Activated CD8-positive, alpha-beta memory T cell treated with anti-CD3 and anti-CD28 coated beads for 24 hours (primary cell): ENCODE measurements around the gene LRP1.
A peak's percentile ranks its signal among the peaks of the same experiment; 100 is the strongest.

Source experiments
- DNase-seq: peaks from one replicate; pipeline ENCODE4 v3.0.0-alpha.2; 2020

Gene LRP1

GRCh38 chr12:57198329-57198728 is 70.0 kb downstream of the LRP1 start:
- no peak for DNase-seq

DNA sequence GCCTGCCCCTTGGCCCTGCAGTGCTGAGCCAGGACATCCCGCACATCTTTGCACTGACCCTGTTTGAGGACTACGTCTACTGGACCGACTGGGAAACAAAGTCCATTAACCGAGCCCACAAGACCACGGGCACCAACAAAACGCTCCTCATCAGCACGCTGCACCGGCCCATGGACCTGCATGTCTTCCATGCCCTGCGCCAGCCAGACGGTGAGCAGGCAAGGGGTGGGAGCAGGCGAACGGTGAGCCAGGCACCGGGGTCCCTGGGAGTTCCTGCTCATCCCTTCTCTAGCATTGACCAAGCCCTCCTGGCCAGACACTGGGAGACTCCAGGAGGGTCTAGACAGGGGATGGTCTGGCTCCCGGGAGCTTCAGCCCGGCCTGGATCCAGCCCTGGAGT is 70.9 kb downstream of the LRP1 start:
- no peak for DNase-seq

DNA sequence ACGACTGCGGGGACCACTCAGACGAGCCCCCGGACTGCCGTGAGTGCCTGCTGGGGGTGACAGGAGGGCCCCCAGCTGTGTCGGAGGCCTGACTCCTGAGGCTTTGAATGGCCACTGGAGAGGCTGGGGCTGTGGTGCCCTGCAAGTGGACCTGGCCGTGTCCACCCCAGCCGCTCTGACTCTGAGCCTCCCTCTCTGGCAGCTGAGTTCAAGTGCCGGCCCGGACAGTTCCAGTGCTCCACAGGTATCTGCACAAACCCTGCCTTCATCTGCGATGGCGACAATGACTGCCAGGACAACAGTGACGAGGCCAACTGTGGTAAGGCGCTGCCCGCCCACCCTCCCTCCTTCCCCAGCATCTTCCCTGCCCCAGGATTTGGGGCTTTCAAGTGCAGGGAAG is 72.2 kb downstream of the LRP1 start:
- DNase-seq = no peak

DNA sequence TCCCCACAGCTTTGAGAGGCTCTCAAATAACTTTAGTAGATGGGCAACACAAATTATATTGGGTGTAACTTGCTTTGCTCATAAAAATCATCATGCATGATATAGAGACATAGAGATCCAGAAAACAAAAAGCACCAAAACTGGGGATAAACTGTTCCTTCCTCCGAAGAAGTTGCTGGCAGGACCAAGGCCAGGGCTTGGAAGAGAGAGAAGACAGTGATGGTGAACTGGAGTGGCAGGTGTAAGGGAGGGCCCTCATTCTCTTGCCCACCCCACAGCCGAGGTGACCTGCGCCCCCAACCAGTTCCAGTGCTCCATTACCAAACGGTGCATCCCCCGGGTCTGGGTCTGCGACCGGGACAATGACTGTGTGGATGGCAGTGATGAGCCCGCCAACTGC is 72.9 kb downstream of the LRP1 start:
- DNase-seq = no peak

DNA sequence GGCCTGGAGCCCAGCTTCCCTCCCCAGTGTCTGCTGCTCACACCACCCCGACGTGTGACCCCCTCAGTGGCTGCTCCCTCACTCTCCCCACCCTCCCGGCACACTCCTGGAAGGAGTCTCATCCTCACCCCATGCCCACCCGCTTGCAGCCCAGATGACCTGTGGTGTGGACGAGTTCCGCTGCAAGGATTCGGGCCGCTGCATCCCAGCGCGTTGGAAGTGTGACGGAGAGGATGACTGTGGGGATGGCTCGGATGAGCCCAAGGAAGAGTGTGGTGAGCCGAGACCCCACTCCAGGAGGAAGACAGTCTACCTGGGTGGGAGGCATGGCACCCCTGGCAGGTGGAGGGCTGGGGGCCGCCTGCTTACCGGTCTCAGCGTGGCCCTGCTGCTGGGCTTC is 73.3 kb downstream of the LRP1 start:
- no peak for DNase-seq

- DNase-seq = no peak
These were observed 74.0 kb downstream of the LRP1 start for GRCh38 chr12:57202321-57202720.

- no peak for DNase-seq
These were observed 74.9 kb downstream of the LRP1 start for GRCh38 chr12:57203201-57203600.

GRCh38 chr12:57203791-57204190 is 75.5 kb downstream of the LRP1 start:
- DNase-seq = no peak

GRCh38 chr12:57204454-57204853 is 76.2 kb downstream of the LRP1 start:
- DNase-seq = no peak

DNA sequence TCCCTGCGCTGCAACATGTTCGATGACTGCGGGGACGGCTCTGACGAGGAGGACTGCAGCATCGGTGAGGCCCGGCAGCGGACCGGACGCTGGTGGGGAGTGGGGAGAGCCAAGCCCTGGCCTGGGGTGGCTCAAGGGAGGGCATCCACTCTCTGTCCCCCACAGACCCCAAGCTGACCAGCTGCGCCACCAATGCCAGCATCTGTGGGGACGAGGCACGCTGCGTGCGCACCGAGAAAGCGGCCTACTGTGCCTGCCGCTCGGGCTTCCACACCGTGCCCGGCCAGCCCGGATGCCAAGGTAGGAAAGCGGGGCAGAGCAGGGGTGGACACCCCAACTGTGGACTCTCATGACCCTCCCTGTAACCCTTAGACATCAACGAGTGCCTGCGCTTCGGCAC is 76.9 kb downstream of the LRP1 start:
- DNase-seq = no peak

DNA sequence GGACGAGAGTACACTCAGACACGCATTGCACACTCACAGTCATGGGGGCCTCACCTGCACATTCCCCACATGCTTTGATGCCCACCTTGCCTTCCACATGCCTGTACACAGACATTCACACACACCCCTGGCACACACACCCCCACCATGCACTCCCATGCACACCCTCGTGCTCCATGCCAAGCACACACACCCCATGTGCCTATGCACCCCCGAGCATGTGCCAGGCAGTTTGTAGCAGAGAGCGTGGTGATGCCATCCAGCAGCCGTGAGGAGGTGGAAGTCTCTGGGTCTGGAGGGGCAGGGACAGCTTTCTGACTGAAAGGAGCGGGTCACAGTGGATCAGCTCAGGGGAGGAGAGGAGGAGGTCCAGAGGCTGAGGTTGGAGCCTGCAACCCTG is 77.6 kb downstream of the LRP1 start:
- DNase-seq = no peak

GRCh38 chr12:57207731-57208630 is 79.7 kb downstream of the LRP1 start:
- DNase-seq = no peak

- DNase-seq = no peak
These were observed 80.5 kb downstream of the LRP1 start for GRCh38 chr12:57208631-57209282.

GRCh38 chr12:57209916-57210315 is 81.6 kb downstream of the LRP1 start:
- no peak for DNase-seq

- DNase-seq = no peak
These were observed 82.2 kb downstream of the LRP1 start for GRCh38 chr12:57210461-57210860.

- DNase-seq = no peak
These were observed 82.8 kb downstream of the LRP1 start for GRCh38 chr12:57210926-57211692.

DNA sequence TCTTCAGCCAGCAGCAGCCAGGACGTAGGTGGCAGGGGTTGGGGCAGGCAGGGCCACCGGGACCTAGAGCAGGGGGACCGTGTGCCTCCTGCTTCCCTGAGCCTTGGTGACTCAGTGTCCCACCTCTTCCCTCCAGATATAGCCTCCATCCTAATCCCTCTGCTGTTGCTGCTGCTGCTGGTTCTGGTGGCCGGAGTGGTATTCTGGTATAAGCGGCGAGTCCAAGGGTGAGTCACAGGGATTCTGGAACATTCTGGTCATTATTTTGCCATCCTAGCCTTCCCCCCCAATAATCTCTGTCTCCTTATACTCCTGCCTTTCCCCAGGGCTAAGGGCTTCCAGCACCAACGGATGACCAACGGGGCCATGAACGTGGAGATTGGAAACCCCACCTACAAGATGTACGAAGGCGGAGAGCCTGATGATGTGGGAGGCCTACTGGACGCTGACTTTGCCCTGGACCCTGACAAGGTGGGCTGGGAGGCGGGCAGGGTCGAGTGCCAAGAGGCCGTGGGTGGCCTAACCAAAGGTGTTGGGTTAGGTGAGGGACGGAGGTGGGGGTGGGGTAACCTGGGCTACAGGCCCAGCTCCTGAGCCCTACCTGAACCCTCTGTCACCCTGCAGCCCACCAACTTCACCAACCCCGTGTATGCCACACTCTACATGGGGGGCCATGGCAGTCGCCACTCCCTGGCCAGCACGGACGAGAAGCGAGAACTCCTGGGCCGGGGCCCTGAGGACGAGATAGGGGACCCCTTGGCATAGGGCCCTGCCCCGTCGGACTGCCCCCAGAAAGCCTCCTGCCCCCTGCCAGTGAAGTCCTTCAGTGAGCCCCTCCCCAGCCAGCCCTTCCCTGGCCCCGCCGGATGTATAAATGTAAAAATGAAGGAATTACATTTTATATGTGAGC is 83.8 kb downstream of the LRP1 start:
- DNase-seq = no peak

- no peak for DNase-seq
These were observed 84.4 kb downstream of the LRP1 start for GRCh38 chr12:57212701-57213057.

GRCh38 chr12:57213058-57213715 is 84.9 kb downstream of the LRP1 start:
- peak; percentile 95 for DNase-seq

- DNase-seq = no peak
These were observed 85.6 kb downstream of the LRP1 start for GRCh38 chr12:57213763-57214397.

GRCh38 chr12:57214398-57214781 is 86.1 kb downstream of the LRP1 start:
- DNase-seq = peak; percentile 85

DNA sequence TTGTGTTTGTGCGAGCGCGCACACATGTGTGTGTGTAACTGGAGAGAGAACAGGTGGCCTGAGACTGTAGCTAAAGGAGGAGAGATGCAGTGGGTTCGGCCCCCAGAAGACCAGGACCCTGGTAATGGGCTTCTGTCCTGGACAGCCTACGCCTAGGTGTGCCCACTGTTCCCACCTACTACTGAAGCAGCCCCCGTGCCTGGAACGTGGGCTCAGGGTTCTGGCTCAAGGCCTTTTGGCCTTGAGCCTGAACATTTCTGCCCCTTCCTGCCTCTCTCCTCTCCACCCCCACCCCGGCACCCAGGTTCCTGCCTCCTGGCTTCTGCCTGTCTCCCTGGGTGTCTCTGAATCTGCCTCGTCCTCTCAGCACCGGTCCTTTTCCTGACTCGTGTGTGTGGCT is 86.8 kb downstream of the LRP1 start:
- DNase-seq = no peak
